ENCODE data around the gene ZXDA. TPM values are rescaled to one million over a fixed set of nuclear protein-coding genes. Genes with fewer than 3 reads are reported as not detected.

ZXDA gene
- total and polyA plus RNA-seq, 5 experiments from 2014 or later: 1.7 to 14.6 (median 3.1) TPM

DNA sequence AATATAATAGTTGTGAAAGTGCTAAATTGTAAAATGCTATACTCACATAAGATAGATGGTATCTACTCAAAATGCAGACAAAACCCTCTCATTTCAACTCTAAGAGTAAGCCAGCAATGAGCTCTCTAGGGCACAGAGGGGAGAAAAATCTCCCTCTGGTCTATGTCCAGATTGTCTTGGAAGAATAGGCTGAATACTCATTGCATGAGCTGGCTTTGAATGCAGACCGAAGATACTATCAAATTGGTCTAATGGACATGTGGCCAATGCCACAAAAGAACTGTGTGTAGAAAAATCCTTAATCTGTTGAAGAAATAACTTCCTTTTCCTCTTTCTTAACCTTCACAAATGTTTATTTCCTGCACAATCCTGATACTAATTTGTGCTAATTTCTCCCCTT, 3.5 kb downstream of the ZXDA start:
- peaks cover 4 to 23% (median 15%) of the 10 kb centered on the region in 3 donors for H3K36me3 Mint-ChIP-seq
- H3K4me3 Mint-ChIP-seq: peak overlapping the region in 5 of 10 donors; percentile 16 to 56 (median 29)
- H3K4me1 Mint-ChIP-seq: peaks cover 3 to 42% (median 29%) of the 10 kb centered on the region in 4 donors
- H3K27me3 Mint-ChIP-seq: no peaks in the 10 kb centered on the region
- ATAC-seq (no peak), DNase-seq (no peak)
- H3K9me3 Mint-ChIP-seq: peaks cover 0 to 24% (median 4%) of the 10 kb centered on the region in 9 donors
- POLR2A ChIA-PET: interaction anchor here (1.0 kb wide), 1 partner anchor 314 kb away, joined by 3 read pairs; no protein-coding TSS in a partner anchor
- H3K27ac Mint-ChIP-seq: peak overlapping the region in 2 of 10 donors; percentile 11 to 26

- peaks cover 3 to 33% (median 19%) of the 10 kb centered on the region in 4 donors for H3K4me1 Mint-ChIP-seq
- no peaks in the 10 kb centered on the region for H3K27me3 Mint-ChIP-seq
- ATAC-seq: no peak
- DNase-seq: no peak
- peak overlapping the region in 3 of 10 donors; percentile 48 to 64 (median 59) for H3K27ac Mint-ChIP-seq
- peaks cover 0 to 24% (median 4%) of the 10 kb centered on the region in 9 donors for H3K9me3 Mint-ChIP-seq
- peak overlapping the region in 5 of 10 donors; percentile 3 to 65 (median 33) for H3K4me3 Mint-ChIP-seq
- H3K36me3 Mint-ChIP-seq: peaks cover 4 to 23% (median 15%) of the 10 kb centered on the region in 3 donors
- POLR2A ChIA-PET: no interaction called here
These were observed 5.1 kb downstream of the ZXDA start for GRCh38 chrX:57905141-57905540.

- Mint-ChIP-seq H3K4me1 (peaks cover 3 to 33% (median 19%) of the 10 kb centered on the region in 4 donors), H3K27me3 (no peaks in the 10 kb centered on the region), H3K36me3 (peaks cover 4 to 23% (median 15%) of the 10 kb centered on the region in 3 donors), H3K27ac (peak overlapping the region in 1 of 10 donors; percentile 89), H3K9me3 (peaks cover 0 to 24% (median 4%) of the 10 kb centered on the region in 9 donors), H3K4me3 (no peak overlapping the region)
- POLR2A ChIA-PET: no interaction called here
- ATAC-seq: no peak
- DNase-seq: no peak
These were observed 5.9 kb downstream of the ZXDA start for GRCh38 chrX:57904176-57904880.

DNA sequence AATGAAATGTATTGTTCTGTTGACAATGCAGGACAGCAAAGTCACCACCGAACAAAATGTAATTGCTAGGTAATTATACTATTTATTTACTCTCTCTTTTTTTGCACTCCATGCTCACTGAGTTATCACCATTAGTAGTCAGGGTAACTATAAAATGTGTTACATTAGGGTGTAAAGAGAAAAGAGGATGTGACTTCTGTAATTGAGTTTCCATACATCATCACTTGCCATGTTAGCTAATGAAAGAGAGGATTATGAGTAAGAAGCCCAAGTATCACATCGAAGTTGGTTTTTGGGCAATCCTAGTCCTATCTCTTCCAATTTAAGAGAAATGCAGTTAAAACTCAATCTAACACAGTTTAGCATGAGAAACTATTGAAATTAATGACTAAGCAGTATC, 7.6 kb downstream of the ZXDA start:
- H3K4me3 Mint-ChIP-seq: no peak overlapping the region
- H3K27me3 Mint-ChIP-seq: no peaks in the 10 kb centered on the region
- POLR2A ChIA-PET: no interaction called here
- no peak for ATAC-seq
- peaks cover 4 to 28% (median 15%) of the 10 kb centered on the region in 3 donors for H3K36me3 Mint-ChIP-seq
- no peak overlapping the region for H3K27ac Mint-ChIP-seq
- H3K9me3 Mint-ChIP-seq: peaks cover 0 to 24% (median 4%) of the 10 kb centered on the region in 9 donors
- DNase-seq: no peak
- H3K4me1 Mint-ChIP-seq: peaks cover 3 to 28% (median 17%) of the 10 kb centered on the region in 4 donors

DNA sequence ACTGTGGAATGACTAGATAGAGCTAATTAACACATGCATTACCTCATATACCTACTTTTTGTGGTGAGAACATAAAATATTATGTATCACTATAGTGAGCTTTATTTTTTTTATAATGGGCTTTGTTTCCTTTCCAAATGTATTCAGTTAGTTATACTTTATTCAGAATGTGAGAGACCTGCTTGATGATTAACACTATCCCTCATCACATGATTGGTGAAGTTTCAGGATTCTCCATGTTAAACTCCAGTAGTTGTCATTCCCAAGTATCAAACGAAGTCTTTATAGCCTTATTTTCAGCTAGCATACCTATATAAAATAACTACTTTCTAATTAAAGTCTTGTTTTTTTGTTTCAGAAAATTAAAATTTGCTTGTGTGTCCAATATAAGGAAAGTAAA, 8.8 kb downstream of the ZXDA start:
- H3K4me1 Mint-ChIP-seq: peaks cover 3 to 17% (median 10%) of the 10 kb centered on the region in 4 donors
- peaks cover 0 to 21% (median 8%) of the 10 kb centered on the region in 9 donors for H3K9me3 Mint-ChIP-seq
- H3K4me3 Mint-ChIP-seq: no peak overlapping the region
- no peak overlapping the region for H3K27ac Mint-ChIP-seq
- H3K36me3 Mint-ChIP-seq: peaks cover 4 to 30% (median 11%) of the 10 kb centered on the region in 3 donors
- H3K27me3 Mint-ChIP-seq: no peaks in the 10 kb centered on the region
- POLR2A ChIA-PET: no interaction called here
- DNase-seq: no peak
- ATAC-seq: no peak

GRCh38 chrX:57900975-57901374, 9.3 kb downstream of the ZXDA start:
- POLR2A ChIA-PET: no interaction called here
- no peaks in the 10 kb centered on the region for H3K27me3 Mint-ChIP-seq
- DNase-seq: no peak
- H3K9me3 Mint-ChIP-seq: peaks cover 0 to 16% (median 8%) of the 10 kb centered on the region in 9 donors
- no peak for ATAC-seq
- peaks cover 0 to 28% (median 8%) of the 10 kb centered on the region in 3 donors for H3K36me3 Mint-ChIP-seq
- no peak overlapping the region for H3K4me3 Mint-ChIP-seq
- H3K4me1 Mint-ChIP-seq: peaks cover 0 to 13% (median 5%) of the 10 kb centered on the region in 4 donors
- no peak overlapping the region for H3K27ac Mint-ChIP-seq

DNA sequence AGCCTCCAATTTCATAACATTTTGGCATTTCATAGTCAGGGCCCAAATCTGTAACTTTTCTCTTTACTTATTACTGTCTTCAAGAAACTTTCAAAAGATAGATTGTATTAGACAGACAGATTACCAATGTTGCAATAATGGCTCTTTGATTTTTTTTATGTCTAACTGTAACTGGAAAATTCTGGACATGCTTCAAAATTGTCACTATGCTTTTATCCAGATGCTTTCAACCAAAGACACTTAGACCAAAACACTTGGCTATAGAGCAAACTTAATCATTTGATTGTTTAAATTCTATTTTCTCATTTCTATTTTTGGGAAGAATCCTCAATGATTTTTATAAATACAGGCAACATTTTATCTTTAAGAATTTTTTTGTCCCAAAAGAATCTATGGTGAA, 10.4 kb downstream of the ZXDA start:
- no peak overlapping the region for H3K27ac Mint-ChIP-seq
- no peak overlapping the region for H3K4me3 Mint-ChIP-seq
- POLR2A ChIA-PET: no interaction called here
- H3K4me1 Mint-ChIP-seq: peaks cover 0 to 9% (median 2%) of the 10 kb centered on the region in 4 donors
- H3K36me3 Mint-ChIP-seq: peaks cover 7 to 27% (median 8%) of the 10 kb centered on the region in 3 donors
- ATAC-seq (no peak), DNase-seq (no peak)
- H3K9me3 Mint-ChIP-seq: peaks cover 0 to 24% (median 11%) of the 10 kb centered on the region in 9 donors
- no peaks in the 10 kb centered on the region for H3K27me3 Mint-ChIP-seq

DNA sequence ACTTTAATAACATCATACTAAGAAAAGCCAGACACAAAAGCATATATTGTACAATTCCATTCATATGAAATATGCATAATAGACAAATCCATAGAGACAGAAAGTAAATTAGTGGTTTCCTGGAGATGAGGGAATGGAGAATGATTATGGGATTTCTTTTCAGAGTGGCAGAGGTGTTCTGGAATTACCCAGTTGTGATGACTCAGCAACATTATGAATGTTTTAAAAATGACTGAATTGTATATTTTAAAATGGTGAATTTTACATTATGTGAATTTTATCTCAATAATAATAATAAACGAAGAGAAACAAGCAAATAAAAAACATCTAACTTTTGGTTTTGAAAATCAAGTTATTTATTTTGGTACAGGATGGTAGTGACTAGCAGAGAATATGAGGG, 11.2 kb downstream of the ZXDA start:
- Mint-ChIP-seq H3K36me3 (peaks cover 7 to 33% (median 7%) of the 10 kb centered on the region in 3 donors), H3K4me3 (no peak overlapping the region), H3K9me3 (peaks cover 0 to 30% (median 12%) of the 10 kb centered on the region in 9 donors), H3K27ac (no peak overlapping the region), H3K4me1 (peaks cover 0 to 12% (median 6%) of the 10 kb centered on the region in 4 donors), H3K27me3 (no peaks in the 10 kb centered on the region)
- no peak for ATAC-seq
- DNase-seq: no peak
- POLR2A ChIA-PET: no interaction called here

GRCh38 chrX:57871463-57871862, 38.8 kb downstream of the ZXDA start:
- H3K27me3 Mint-ChIP-seq: no peaks in the 10 kb centered on the region
- peaks cover 0 to 73% (median 12%) of the 10 kb centered on the region in 9 donors for H3K9me3 Mint-ChIP-seq
- H3K27ac Mint-ChIP-seq: no peak overlapping the region
- DNase-seq (no peak), ATAC-seq (no peak)
- no peak overlapping the region for H3K4me3 Mint-ChIP-seq
- POLR2A ChIA-PET: no interaction called here
- H3K36me3 Mint-ChIP-seq: peaks cover 4 to 33% (median 30%) of the 10 kb centered on the region in 3 donors
- no peaks in the 10 kb centered on the region for H3K4me1 Mint-ChIP-seq

Other genes starting within 250 kb of the ZXDA start
- not detected for gene NLRP2B, start 230.2 kb downstream of the ZXDA start, total RNA-seq
- not detected for gene NLRP2B, start 230.2 kb downstream of the ZXDA start, polyA plus RNA-seq

Measured in naive thymus-derived CD8-positive, alpha-beta T cell (primary cell).